Panc1 (cell line): Measurements from ENCODE around the gene PRND. TPM values are rescaled to one million over a fixed set of nuclear protein-coding genes. Genes with fewer than 3 reads are reported as not detected.

Experiments used
- ATAC-seq: fragments of 200-7000 bp; cut with Tn5 transposase; 2 replicates; pipeline ENCODE4 v1.9.1; 2020; ENCODE audit warnings: mild to moderate bottlenecking, moderate library complexity
- BruUV-seq: library from RNA; stranded (reverse); fragments of 400-500 nt; replicated peaks from 2 replicates; lab custom pipeline; 2021; lab: Mats Ljungman, UMichigan
- CTCF ChIA-PET: fragments of 300-600 bp; sonication (Branson Sonifier 250); formaldehyde crosslinking; loops from one replicate; lab custom pipeline; 2022; ENCODE audit warnings: antibody characterized with exemption; lab: Charles Lee
- POLR2A ChIA-PET: fragments of 300-600 bp; sonication (Branson Sonifier 250); formaldehyde crosslinking; loops from one replicate; lab custom pipeline; 2022; ENCODE audit warnings: antibody characterized with exemption; lab: Charles Lee
- DNase-seq: peaks from one replicate; pipeline ENCODE4 v3.0.0-alpha.2; 2010; ENCODE audit warnings: low read depth, low spot score
- H3K27ac ChIP-seq: 2 replicates; pipeline ENCODE4 v1.5.1; 2011; ENCODE audit warnings: mild to moderate bottlenecking, low read length, inconsistent platforms
- H3K27me3 ChIP-seq: fragments of 200-500 bp; sonication (Bioruptor generic); 2 replicates; pipeline ENCODE4 v1.6.0; 2014; ENCODE audit warnings: low read length, inconsistent platforms; ENCODE audit not compliant: control insufficient read depth, insufficient read depth
- H3K36me3 ChIP-seq: fragments of 200-500 bp; sonication (Bioruptor generic); 2 replicates; pipeline ENCODE4 v1.5.1; 2014; ENCODE audit warnings: inconsistent platforms, mild to moderate bottlenecking, low read length, moderate library complexity; ENCODE audit not compliant: control insufficient read depth, insufficient read depth
- H3K4me1 ChIP-seq: 2 replicates; pipeline ENCODE4 v1.5.1; 2011; ENCODE audit warnings: inconsistent platforms, mild to moderate bottlenecking, low read length, moderate library complexity; ENCODE audit not compliant: control insufficient read depth, insufficient read depth
- H3K4me3 ChIP-seq, 2 experiments: 2 replicates each; pipeline ENCODE4 v1.5.1; 2011 to 2012; ENCODE audit warnings: low read depth in 2 of 2, low read length in 2 of 2, mild to moderate bottlenecking in 2 of 2, inconsistent platforms in 1 of 2, moderate library complexity in 1 of 2
- H3K9me3 ChIP-seq: fragments of 200-500 bp; sonication (Bioruptor generic); 2 replicates; pipeline ENCODE4 v1.5.1; 2014; ENCODE audit warnings: low read depth, mild to moderate bottlenecking, inconsistent platforms, low read length, moderate library complexity; ENCODE audit not compliant: control insufficient read depth, insufficient read depth
- POLR2AphosphoS5 ChIP-seq: IDR thresholded peaks from 2 replicates; pipeline ENCODE4 v1.6.1; 2012; ENCODE audit warnings: mild to moderate bottlenecking, low read depth, low read length, moderate library complexity
- SIN3A ChIP-seq: IDR thresholded peaks from 2 replicates; pipeline ENCODE4 v1.6.1; 2012; ENCODE audit warnings: low read depth, mild to moderate bottlenecking, low read length, moderate library complexity, borderline replicate concordance; ENCODE audit not compliant: insufficient read depth
- TCF7L2 ChIP-seq: IDR thresholded peaks from 2 replicates; pipeline ENCODE4 v1.6.1; 2011; ENCODE audit warnings: mild to moderate bottlenecking, low read depth, low read length, inconsistent platforms
- in situ Hi-C: cut with HindIII; loops from 2 replicates; pipeline ENCODE4 v1.10.0; 2016; ENCODE audit warnings: low sequenced_read_pairs, low pct_unique_long_range_greater_than_20kb
- intact Hi-C: fragments of 100-400 bp; cut with micrococcal nuclease; formaldehyde crosslinking; loops from one replicate; pipeline ENCODE4 v1.10.0; 2022; ENCODE audit not compliant: unreplicated experiment
- total RNA-seq: library from RNA; stranded (reverse); gene quantifications from one replicate; pipeline ENCODE4 v1.2.1, GENCODE V29; 2021; ENCODE audit not compliant: unreplicated experiment
- TF ChIP-seq, protein P1 (sequence below), 2 experiments: IDR thresholded peaks; 2 replicates each; pipeline ENCODE4 v1.6.1; 2011 to 2012; ENCODE audit warnings: low read depth in 2 of 2, control low read depth in 1 of 2, low read length in 1 of 2, mild to moderate bottlenecking in 1 of 2, moderate library complexity in 1 of 2; ENCODE audit not compliant: insufficient read depth in 1 of 2
- TF ChIP-seq, protein P2 (sequence below): fragments of 450-650 bp; IDR thresholded peaks from 2 replicates; pipeline ENCODE4 v1.5.1; 2017; ENCODE audit warnings: mild to moderate bottlenecking

The PRND gene
- total RNA-seq, 1 experiment from 2014 or later: not detected

GRCh38 chr20:4691753-4692152 lies 30.0 kb upstream of the PRND start:
- Histone ChIP-seq H3K27me3 (no peaks in the 10 kb centered on the region), H3K36me3 (no peaks in the 10 kb centered on the region; the same call in 1 of the 2 replicates), H3K27ac (no peak overlapping the region), H3K9me3 (no peaks in the 10 kb centered on the region), H3K4me3 (no peak overlapping the region), H3K4me1 (peaks cover 20% of the 10 kb centered on the region)
- in situ Hi-C loops: no loop called here
- no peak for DNase-seq
- TF ChIP-seq TCF7L2 (no peak), POLR2AphosphoS5 (no peak), SIN3A (no peak)
- TF ChIP-seq, protein P1, sequence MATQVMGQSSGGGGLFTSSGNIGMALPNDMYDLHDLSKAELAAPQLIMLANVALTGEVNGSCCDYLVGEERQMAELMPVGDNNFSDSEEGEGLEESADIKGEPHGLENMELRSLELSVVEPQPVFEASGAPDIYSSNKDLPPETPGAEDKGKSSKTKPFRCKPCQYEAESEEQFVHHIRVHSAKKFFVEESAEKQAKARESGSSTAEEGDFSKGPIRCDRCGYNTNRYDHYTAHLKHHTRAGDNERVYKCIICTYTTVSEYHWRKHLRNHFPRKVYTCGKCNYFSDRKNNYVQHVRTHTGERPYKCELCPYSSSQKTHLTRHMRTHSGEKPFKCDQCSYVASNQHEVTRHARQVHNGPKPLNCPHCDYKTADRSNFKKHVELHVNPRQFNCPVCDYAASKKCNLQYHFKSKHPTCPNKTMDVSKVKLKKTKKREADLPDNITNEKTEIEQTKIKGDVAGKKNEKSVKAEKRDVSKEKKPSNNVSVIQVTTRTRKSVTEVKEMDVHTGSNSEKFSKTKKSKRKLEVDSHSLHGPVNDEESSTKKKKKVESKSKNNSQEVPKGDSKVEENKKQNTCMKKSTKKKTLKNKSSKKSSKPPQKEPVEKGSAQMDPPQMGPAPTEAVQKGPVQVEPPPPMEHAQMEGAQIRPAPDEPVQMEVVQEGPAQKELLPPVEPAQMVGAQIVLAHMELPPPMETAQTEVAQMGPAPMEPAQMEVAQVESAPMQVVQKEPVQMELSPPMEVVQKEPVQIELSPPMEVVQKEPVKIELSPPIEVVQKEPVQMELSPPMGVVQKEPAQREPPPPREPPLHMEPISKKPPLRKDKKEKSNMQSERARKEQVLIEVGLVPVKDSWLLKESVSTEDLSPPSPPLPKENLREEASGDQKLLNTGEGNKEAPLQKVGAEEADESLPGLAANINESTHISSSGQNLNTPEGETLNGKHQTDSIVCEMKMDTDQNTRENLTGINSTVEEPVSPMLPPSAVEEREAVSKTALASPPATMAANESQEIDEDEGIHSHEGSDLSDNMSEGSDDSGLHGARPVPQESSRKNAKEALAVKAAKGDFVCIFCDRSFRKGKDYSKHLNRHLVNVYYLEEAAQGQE (IDR thresholded peaks at IDR 0.05; ENCODE audit: insufficient read depth in 1 of 2, low read depth in 2 of 2, low read length in 1 of 2): no peak
- TF ChIP-seq, protein P2, sequence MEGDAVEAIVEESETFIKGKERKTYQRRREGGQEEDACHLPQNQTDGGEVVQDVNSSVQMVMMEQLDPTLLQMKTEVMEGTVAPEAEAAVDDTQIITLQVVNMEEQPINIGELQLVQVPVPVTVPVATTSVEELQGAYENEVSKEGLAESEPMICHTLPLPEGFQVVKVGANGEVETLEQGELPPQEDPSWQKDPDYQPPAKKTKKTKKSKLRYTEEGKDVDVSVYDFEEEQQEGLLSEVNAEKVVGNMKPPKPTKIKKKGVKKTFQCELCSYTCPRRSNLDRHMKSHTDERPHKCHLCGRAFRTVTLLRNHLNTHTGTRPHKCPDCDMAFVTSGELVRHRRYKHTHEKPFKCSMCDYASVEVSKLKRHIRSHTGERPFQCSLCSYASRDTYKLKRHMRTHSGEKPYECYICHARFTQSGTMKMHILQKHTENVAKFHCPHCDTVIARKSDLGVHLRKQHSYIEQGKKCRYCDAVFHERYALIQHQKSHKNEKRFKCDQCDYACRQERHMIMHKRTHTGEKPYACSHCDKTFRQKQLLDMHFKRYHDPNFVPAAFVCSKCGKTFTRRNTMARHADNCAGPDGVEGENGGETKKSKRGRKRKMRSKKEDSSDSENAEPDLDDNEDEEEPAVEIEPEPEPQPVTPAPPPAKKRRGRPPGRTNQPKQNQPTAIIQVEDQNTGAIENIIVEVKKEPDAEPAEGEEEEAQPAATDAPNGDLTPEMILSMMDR: no peak
- ChIA-PET CTCF (no interaction called here), POLR2A (no interaction called here)
- ATAC-seq: no peak
- intact Hi-C loops: no loop called here
- BruUV-seq: no TSS peak

- ChIA-PET CTCF (no interaction called here), POLR2A (interaction anchor here (0.6 kb wide), 1 partner anchor 12 kb away, joined by 3 read pairs; no protein-coding TSS in a partner anchor)
- Histone ChIP-seq H3K36me3 (no peaks in the 10 kb centered on the region; the same call in 1 of the 2 replicates), H3K4me3 (no peak overlapping the region), H3K27me3 (no peaks in the 10 kb centered on the region), H3K4me1 (peaks cover 4% of the 10 kb centered on the region), H3K27ac (no peak overlapping the region), H3K9me3 (no peaks in the 10 kb centered on the region)
- intact Hi-C loops: no loop called here
- no peak for TF ChIP-seq POLR2AphosphoS5
- no peak for TF ChIP-seq SIN3A
- TF ChIP-seq, protein P2: no peak
- TF ChIP-seq TCF7L2: no peak
- TF ChIP-seq, protein P1 (IDR thresholded peaks at IDR 0.05; ENCODE audit: insufficient read depth in 1 of 2, low read depth in 2 of 2, low read length in 1 of 2): no peak
- ATAC-seq (no peak), DNase-seq (no peak)
- in situ Hi-C loops: no loop called here
- no TSS peak for BruUV-seq
These were observed 27.6 kb upstream of the PRND start for GRCh38 chr20:4694076-4694475.
